ENCODE data around the gene DPH3.

DNA sequence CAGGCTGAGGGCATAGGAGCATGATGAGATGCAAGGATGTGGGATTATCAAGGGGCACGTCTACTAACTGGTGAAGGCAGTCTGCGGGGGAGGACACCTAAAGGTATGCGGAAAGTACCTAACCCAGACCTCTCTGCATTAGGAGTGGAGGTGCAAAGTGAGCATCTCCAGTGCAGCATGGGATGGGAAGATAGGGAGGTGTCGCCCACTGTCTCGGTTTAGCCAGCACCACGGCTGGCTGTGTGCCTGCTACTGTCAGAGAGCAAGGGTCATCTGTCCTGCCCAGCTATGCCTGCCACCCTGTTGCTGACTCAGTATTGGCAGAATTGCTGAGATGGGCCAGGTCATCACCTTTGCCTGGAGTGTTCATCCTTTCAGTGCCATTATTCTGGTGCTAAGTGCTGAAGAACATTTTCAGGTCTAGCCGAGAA is 40.4 kb upstream of the DPH3 start:
- TF ChIP-seq JUND (IDR thresholded peaks at IDR 0.05) (no peak), POLR2AphosphoS5 (IDR thresholded peaks at IDR 0.05; ENCODE audit: low read depth, low read length) (no peak), EZH2phosphoT487 (IDR thresholded peaks at IDR 0.05; ENCODE audit: borderline replicate concordance, low read depth) (no peak), EP300 (IDR thresholded peaks at IDR 0.05; ENCODE audit: borderline replicate concordance in 1 of 2, low read depth in 1 of 2, low read length in 1 of 2) (no peak), SMC3 (IDR thresholded peaks at IDR 0.05; ENCODE audit: low read depth, low read length) (no peak)
- TF ChIP-seq, protein P1, sequence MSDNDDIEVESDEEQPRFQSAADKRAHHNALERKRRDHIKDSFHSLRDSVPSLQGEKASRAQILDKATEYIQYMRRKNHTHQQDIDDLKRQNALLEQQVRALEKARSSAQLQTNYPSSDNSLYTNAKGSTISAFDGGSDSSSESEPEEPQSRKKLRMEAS (IDR thresholded peaks at IDR 0.05; ENCODE audit: low read depth) = no peak
- TF ChIP-seq, protein P2, sequence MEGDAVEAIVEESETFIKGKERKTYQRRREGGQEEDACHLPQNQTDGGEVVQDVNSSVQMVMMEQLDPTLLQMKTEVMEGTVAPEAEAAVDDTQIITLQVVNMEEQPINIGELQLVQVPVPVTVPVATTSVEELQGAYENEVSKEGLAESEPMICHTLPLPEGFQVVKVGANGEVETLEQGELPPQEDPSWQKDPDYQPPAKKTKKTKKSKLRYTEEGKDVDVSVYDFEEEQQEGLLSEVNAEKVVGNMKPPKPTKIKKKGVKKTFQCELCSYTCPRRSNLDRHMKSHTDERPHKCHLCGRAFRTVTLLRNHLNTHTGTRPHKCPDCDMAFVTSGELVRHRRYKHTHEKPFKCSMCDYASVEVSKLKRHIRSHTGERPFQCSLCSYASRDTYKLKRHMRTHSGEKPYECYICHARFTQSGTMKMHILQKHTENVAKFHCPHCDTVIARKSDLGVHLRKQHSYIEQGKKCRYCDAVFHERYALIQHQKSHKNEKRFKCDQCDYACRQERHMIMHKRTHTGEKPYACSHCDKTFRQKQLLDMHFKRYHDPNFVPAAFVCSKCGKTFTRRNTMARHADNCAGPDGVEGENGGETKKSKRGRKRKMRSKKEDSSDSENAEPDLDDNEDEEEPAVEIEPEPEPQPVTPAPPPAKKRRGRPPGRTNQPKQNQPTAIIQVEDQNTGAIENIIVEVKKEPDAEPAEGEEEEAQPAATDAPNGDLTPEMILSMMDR (IDR thresholded peaks at IDR 0.05) = no peak
- TF ChIP-seq, protein P3, sequence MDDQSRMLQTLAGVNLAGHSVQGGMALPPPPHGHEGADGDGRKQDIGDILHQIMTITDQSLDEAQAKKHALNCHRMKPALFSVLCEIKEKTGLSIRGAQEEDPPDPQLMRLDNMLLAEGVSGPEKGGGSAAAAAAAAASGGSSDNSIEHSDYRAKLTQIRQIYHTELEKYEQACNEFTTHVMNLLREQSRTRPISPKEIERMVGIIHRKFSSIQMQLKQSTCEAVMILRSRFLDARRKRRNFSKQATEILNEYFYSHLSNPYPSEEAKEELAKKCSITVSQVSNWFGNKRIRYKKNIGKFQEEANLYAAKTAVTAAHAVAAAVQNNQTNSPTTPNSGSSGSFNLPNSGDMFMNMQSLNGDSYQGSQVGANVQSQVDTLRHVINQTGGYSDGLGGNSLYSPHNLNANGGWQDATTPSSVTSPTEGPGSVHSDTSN (IDR thresholded peaks at IDR 0.05) = no peak

All from SK-N-SH (cell line).